Dendritic cell treated with granulocyte-macrophage colony-stimulating factor and Interleukin-4, amounts not matched to agents 40 ng/mL and 50 ng/mL, for 4 days (primary cell): ENCODE results near the gene CSTPP1.
"Not testable (repeated sequence)": the region's sequence is repeated elsewhere in the genome, so short reads cannot be mapped to it uniquely, and the experiment has no call there.

Experiments used
- H3K27ac Mint-ChIP-seq: one replicate; pipeline ENCODE4 v1.8.0; 2022; ENCODE audit warnings: mild to moderate bottlenecking, mixed read lengths
- H3K27me3 Mint-ChIP-seq: one replicate; pipeline ENCODE4 v1.8.0; 2022; ENCODE audit warnings: mild to moderate bottlenecking, mixed read lengths
- H3K36me3 Mint-ChIP-seq: one replicate; pipeline ENCODE4 v1.8.0; 2022; ENCODE audit warnings: low read depth, mixed read lengths
- H3K4me1 Mint-ChIP-seq: one replicate; pipeline ENCODE4 v1.8.0; 2022; ENCODE audit warnings: low read depth, mixed read lengths
- H3K4me3 Mint-ChIP-seq: one replicate; pipeline ENCODE4 v1.8.0; 2022; ENCODE audit warnings: mild to moderate bottlenecking, moderate library complexity, mixed read lengths
- H3K9me3 Mint-ChIP-seq: one replicate; pipeline ENCODE4 v1.8.0; 2022; ENCODE audit warnings: mixed read lengths
- intact Hi-C: fragments of 100-400 bp; cut with micrococcal nuclease; formaldehyde crosslinking; loops from one replicate; pipeline ENCODE4 v1.15.0; 2022

The CSTPP1 gene

DNA sequence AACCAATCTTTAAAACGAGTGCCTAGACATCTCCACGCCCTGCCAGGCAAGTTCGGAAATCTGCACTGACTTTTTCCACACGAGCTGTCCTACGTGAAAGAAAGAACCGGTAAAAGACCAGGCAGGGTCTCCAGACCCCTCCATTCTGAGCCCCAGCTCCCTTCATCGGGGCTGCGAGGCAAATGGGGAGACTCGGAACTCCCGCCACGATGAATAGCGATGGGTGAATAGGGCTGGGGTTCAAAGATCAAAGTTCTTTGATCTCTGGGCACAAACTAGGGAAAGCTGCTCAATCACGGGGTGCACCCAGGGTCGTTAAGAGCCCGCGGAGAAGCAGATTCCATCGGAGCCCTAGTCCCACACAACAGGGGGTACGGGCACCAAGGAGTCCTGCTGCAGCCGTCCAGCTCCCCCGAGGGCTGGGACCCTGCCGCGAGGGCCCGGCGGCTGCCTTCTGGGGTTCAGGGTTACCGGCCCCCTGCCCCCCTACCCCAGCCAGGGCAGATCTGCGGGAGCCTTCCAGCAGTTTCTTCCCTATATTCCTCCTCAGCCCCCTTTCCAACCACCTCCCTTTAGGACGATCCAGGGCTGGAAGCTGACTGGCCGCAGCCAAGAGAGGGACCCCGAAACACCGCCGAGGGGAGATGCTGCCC, 19.3 kb upstream of the CSTPP1 start:
- peak overlapping the region; percentile 69 for H3K4me3 Mint-ChIP-seq
- peaks cover 74% of the 10 kb centered on the region for H3K27me3 Mint-ChIP-seq
- H3K27ac Mint-ChIP-seq = no peak overlapping the region
- H3K4me1 Mint-ChIP-seq = peaks cover 36% of the 10 kb centered on the region
- H3K9me3 Mint-ChIP-seq = no peaks in the 10 kb centered on the region
- H3K36me3 Mint-ChIP-seq = no peaks in the 10 kb centered on the region
- intact Hi-C loops = no loop called here

DNA sequence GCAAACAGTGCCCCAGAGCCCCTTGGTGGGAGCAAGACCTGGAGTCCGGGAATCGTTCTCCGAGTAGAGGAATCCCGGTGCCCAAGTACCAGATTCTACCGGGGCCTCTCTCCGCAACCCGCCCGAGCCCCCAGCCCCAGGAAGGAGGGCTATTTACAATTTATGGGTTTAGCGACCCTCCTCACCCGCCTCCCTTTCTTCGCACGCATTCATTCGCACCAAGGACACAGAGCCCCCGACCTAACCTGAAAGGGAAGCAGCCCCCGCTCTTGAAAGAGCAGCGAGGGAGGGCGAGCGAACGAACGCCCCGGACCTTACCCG, 18.8 kb upstream of the CSTPP1 start:
- Mint-ChIP-seq H3K4me3 (peak overlapping the region; percentile 69), H3K36me3 (no peaks in the 10 kb centered on the region), H3K27ac (no peak overlapping the region), H3K9me3 (no peaks in the 10 kb centered on the region), H3K27me3 (peaks cover 69% of the 10 kb centered on the region), H3K4me1 (peaks cover 32% of the 10 kb centered on the region)
- intact Hi-C loops = loop anchor here (2.0 kb wide), 1 partner anchor 235 kb away; no protein-coding TSS in a partner anchor

DNA sequence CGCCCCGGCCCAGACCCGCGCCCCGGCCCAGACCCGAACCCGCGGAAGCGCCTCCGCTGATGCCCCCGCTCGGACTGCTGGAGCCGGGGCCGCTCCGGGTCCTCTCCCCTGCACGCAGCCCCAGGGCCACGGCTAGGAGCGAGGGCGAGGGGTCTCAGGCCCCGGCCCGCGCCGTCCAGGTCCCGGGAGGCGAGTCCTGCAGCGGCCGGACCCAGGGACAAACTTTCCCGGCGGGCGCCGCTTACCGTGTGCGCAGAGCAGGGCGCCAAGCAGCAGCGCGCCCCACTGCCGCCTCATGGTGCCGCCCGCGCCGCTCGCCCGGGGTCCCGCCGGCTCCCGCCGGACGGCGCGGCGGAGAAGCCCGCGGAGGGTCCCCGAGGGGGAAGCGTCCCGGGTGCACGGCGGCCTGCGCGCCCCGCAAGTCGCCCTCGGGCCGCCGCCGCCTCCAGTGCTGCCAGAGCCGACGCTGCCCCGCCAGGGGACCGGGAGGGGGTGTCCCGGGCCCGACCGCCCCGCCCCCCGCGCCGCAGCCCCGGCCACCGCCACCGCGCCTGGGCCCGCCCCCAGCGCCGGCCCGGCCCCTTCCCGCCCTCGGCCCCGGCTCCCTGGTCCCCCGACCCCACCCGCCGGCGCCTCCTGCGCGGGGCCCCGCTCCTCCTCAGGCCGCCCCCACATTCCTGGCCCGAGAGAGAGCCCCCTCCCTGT, 18.3 kb upstream of the CSTPP1 start, which contains the start of gene LRP4:
LRP4 (minus strand) TSS at position 468 of the 705 bp plus-strand sequence; CDS start at position 297, 171 bp downstream.
- no peaks in the 10 kb centered on the region for H3K36me3 Mint-ChIP-seq
- intact Hi-C loops = loop anchor here (2.0 kb wide), 1 partner anchor 235 kb away; no protein-coding TSS in a partner anchor
- peaks cover 30% of the 10 kb centered on the region for H3K4me1 Mint-ChIP-seq
- H3K27me3 Mint-ChIP-seq = peaks cover 64% of the 10 kb centered on the region
- no peak within 1 kb of the TSS for H3K27ac Mint-ChIP-seq
- no peaks in the 10 kb centered on the region for H3K9me3 Mint-ChIP-seq
- H3K4me3 Mint-ChIP-seq = peak within 1 kb of the TSS; percentile 72

DNA sequence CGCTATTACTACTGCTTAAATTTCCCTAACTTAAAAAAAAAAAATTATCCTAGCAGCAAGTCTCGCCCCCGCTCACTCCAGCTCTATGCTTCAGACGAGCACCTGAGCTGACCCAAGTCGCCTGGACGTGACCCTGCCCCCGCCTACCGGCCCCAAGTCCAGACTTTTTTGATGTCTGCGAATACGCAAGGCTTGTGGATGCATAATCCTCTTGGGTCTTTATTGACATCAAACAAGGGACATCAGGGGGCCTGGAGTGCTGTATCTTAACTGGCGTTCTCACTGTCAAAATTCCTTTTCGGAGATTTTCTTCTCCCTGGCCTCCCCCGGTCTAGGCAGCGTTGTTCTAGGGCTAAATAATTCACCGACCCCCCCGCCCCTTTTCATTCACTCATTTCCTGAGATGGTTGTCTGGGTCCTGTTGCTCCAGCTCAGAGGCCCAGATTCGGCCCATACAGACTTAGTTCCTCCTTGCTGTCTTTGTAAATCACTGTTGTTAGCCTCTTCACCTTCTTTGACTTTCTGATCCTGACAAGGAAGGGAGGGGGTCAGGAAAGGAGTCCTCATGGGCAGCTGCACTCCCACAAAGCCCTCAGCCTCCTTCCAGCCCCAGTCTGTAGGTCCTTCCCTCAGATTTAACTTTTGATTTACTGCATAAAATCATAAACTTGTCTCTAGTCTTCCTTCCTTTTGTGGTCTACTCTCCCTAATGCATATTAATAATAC, 17.6 kb upstream of the CSTPP1 start:
- peaks cover 58% of the 10 kb centered on the region for H3K27me3 Mint-ChIP-seq
- H3K27ac Mint-ChIP-seq = no peak overlapping the region
- H3K4me3 Mint-ChIP-seq = peak overlapping the region; percentile 72
- peaks cover 30% of the 10 kb centered on the region for H3K4me1 Mint-ChIP-seq
- no peaks in the 10 kb centered on the region for H3K36me3 Mint-ChIP-seq
- no peaks in the 10 kb centered on the region for H3K9me3 Mint-ChIP-seq
- intact Hi-C loops = loop anchor here (2.0 kb wide), 1 partner anchor 234 kb away; no protein-coding TSS in a partner anchor

DNA sequence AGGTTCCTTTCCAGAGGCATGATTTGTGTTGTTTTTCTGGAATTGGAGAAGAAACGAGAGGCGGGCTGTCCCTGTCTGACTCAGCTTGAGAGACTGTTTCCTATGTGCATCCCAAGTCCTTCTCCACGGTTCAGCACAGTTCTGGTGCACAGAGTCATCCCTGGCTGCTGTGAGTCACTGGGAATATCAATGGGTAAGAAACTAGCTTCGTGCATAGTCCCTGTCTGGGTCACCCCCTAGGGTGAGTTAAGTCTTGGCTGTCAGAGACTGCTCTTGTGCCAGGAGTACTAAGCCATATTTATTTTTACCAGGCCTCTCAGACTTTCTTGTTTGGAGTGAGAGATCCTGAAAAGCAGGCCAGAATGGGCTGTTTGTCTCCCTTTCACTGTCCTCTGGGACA, 15.8 kb upstream of the CSTPP1 start:
- Mint-ChIP-seq H3K27me3 (peaks cover 41% of the 10 kb centered on the region), H3K4me3 (no peak overlapping the region), H3K36me3 (no peaks in the 10 kb centered on the region), H3K27ac (no peak overlapping the region), H3K9me3 (no peaks in the 10 kb centered on the region), H3K4me1 (peaks cover 30% of the 10 kb centered on the region)
- intact Hi-C loops = no loop called here

DNA sequence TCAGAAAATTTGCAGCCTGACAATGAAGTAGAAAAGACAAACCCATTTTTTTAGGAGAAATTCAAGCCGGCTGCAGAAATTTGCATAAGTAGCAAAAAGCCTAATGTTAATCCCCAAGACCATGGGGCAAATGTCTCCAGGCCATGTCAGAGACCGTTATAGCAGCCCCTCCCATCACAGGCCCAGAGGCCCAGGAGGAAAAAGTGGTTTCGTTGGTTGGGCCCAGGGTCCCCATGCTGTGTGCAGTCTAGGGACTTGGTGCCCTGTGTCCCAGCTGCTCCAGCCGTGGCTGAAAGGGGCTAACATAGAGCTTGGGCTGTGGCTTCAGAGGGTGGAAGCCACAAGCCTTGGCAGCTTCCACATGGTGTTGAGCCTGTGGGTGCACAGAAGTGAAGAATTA, 8.6 kb upstream of the CSTPP1 start:
- intact Hi-C loops, H3K4me1 Mint-ChIP-seq, H3K27ac Mint-ChIP-seq, H3K9me3 Mint-ChIP-seq, H3K36me3 Mint-ChIP-seq, H3K27me3 Mint-ChIP-seq, H3K4me3 Mint-ChIP-seq: not testable (repeated sequence)

DNA sequence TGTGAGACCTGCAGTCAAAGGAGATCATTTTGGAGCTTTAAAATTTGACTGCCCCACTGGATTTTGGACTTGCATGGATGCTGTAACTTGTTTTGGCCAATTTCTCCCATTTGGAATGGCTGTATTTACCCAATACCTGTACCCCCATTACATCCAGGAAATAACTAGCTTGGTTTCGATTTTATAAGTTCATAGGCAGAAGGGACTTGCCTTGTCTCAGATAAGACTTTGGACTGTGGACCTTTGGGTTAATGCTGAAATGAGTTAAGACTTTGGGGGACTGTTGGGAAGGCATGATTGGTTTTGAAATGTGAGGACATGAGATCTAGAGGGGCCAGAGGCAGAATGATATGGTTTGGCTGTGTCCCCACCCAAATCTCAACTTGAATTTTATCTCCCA, 7.9 kb upstream of the CSTPP1 start:
- H3K4me1 Mint-ChIP-seq, intact Hi-C loops, H3K9me3 Mint-ChIP-seq, H3K36me3 Mint-ChIP-seq, H3K27ac Mint-ChIP-seq, H3K4me3 Mint-ChIP-seq, H3K27me3 Mint-ChIP-seq: not testable (repeated sequence)

DNA sequence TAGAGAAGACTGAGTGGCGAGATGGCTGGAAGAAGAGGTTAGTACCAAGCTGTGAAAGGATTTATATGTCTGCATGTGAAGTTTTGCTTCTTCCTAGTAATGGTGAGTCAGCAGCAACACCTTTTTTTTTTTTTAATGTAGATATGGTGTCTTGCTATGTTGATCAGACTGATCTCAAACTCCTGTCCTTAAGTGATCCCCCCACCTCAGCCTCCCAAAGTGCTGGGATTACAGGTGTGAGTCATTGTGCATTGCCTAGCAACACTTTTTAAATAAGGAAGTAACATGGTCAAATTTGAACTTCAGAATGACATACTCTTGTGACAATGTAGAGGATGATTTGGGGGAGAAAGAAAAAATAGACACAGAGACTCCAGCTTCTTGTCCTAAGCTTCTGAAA, 6.5 kb upstream of the CSTPP1 start:
- Mint-ChIP-seq H3K27me3 (no peaks in the 10 kb centered on the region), H3K9me3 (no peaks in the 10 kb centered on the region)
- intact Hi-C loops = no loop called here

DNA sequence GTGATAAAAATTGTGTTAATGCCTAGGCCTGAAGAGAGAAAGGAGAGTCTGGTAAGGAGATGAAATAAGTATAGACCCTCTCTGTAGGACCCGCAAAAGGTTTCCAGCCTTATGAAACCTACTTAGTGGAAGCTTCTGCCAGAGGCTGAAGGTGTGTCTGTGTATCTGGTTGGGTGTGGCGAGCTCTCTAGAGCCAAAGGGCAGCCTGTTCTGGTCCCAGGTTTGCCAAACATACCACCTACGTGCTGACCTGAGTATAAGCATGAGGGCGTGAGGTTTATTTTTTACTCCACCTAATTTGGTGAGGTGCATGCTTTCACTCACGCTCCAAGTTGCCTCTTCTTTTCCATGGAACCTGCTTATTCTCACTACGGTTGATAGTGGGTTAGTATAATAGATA, 5.6 kb downstream of the CSTPP1 start:
- H3K9me3 Mint-ChIP-seq = no peaks in the 10 kb centered on the region
- H3K27me3 Mint-ChIP-seq = no peaks in the 10 kb centered on the region
- H3K4me3 Mint-ChIP-seq = no peak overlapping the region
- H3K27ac Mint-ChIP-seq = no peak overlapping the region
- H3K36me3 Mint-ChIP-seq = no peaks in the 10 kb centered on the region
- peaks cover 6% of the 10 kb centered on the region for H3K4me1 Mint-ChIP-seq
- intact Hi-C loops = no loop called here

More for the DNA sequence above, 6.5 kb upstream of the CSTPP1 start:
- Mint-ChIP-seq H3K4me1 (no peaks in the 10 kb centered on the region), H3K36me3 (no peaks in the 10 kb centered on the region), H3K4me3 (no peak overlapping the region), H3K27ac (no peak overlapping the region)

DNA sequence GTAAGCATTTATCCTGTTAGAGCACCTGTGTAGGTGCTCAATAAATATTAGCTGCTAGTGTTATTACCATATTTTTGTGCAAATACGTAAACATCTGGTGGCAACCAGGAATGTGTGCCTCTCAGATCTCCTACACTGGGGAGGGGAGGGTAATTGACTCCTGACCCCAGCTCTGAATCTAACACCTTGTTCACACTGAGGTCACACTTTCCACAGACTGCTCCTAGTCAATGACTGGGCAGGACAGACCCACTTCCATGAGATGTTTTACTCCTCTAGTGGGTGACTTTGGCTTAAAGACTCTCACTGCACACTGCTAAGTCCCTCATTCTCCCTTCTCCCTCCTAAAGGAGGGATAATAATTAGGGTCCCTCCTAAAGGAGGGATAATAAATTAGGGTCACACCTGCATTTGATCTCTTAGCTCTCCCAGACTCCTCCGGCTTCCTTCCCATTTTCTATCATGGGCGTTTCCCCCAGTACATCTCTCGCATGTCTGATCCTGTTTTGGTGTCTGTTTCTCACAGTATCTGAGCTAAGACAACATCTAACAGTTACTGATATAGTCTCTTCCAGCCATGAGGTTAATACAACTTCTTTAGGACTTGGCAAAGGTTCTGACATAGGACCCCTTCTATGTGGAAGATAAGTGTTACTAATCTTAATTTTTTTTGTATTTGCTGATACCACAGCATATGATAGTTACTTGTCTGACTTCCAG, 8.0 kb downstream of the CSTPP1 start:
- H3K4me1 Mint-ChIP-seq = peaks cover 6% of the 10 kb centered on the region
- H3K36me3 Mint-ChIP-seq = no peaks in the 10 kb centered on the region
- no peaks in the 10 kb centered on the region for H3K9me3 Mint-ChIP-seq
- no peak overlapping the region for H3K4me3 Mint-ChIP-seq
- intact Hi-C loops = no loop called here
- no peaks in the 10 kb centered on the region for H3K27me3 Mint-ChIP-seq
- no peak overlapping the region for H3K27ac Mint-ChIP-seq

DNA sequence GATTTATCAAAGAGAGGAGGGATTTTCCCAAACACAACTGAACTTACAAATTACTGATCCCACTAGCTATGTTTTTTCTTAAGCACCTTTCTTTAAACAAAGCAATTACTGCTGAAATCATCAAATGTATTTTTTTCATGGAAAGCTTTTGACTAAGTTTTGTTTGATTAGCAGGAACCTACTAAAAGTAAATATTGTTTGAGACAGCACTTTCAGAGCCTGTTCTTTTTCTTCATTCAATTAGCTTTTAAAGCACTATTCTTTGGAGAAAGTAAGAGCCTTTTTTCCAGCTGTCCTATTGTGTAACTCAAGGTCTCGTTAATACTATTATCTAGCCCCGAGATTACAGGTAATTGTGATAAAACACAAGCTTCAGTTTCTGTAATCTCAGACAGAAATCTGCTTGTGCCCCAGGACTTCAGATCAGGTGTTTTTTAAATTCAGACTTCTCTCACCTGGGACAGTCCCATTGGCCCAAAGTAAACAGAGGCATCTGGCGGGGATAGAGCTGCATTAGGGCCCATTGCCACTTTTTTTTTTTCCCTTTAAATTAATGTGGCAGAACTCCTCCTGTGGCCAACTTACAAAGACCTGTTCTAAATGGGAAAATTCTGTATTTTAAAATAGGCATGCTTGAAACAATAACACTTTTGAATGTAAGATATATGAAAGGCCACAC, 11.0 kb downstream of the CSTPP1 start:
- H3K4me1 Mint-ChIP-seq = peaks cover 14% of the 10 kb centered on the region
- no peak overlapping the region for H3K27ac Mint-ChIP-seq
- no peaks in the 10 kb centered on the region for H3K36me3 Mint-ChIP-seq
- no peak overlapping the region for H3K4me3 Mint-ChIP-seq
- intact Hi-C loops = no loop called here
- no peaks in the 10 kb centered on the region for H3K9me3 Mint-ChIP-seq
- no peaks in the 10 kb centered on the region for H3K27me3 Mint-ChIP-seq

DNA sequence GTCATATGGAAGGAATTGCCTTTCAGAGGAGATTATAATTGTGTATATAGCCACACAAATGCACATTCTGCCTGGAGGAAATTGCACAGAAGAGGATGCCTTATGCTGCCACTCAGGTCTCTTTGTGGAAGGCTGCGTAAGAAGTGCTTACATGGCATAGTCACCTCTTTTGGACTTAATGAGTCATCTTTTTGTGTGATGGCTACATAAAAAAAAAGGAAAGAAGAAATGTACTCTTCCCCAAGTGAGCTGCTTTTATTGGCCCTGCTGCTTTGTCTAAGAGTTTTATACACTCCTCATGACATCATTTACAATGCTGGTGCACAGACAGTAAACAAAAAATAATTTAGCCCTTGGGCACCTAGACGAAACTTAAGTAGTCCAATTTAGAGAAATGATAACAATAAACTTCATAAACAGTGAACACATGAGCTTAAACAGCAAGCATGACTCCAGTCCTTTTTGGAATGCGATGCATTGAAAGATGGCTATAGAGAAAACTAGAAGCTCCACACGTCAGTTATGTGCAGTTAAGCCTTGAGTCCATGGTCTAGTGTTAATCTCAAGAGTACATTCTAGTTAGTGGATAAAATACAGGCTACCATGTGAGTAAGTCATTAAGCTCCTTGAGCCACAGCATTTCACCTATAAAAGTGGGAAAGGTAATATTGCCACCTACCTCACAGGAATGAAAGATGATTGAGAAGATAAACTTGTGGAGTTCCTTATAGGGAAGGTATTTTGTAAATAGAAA, 12.0 kb downstream of the CSTPP1 start:
- intact Hi-C loops = no loop called here
- Mint-ChIP-seq H3K27me3 (no peaks in the 10 kb centered on the region), H3K27ac (no peak overlapping the region), H3K9me3 (no peaks in the 10 kb centered on the region), H3K4me1 (peaks cover 23% of the 10 kb centered on the region), H3K4me3 (no peak overlapping the region), H3K36me3 (no peaks in the 10 kb centered on the region)

DNA sequence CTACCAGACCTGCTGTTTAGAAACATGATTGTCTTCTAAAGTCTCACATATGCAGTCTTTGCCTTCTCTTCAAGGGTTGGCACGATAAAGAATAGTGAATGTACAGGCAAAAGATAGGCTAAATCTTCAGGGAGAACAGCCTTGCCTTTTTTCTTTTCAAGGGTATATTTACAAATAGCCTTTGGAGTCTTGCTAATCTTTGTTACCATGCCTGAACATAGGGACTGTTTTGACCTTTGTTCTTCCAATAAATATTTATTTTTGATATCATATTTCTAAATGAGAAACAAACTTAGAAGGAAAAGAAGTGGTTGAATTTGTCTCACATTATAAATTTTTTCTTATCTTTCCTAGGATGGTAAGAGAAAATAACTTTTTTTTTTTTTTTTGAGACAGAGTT, 12.7 kb downstream of the CSTPP1 start:
- Mint-ChIP-seq H3K4me3 (no peak overlapping the region), H3K4me1 (peaks cover 23% of the 10 kb centered on the region), H3K9me3 (no peaks in the 10 kb centered on the region), H3K27ac (no peak overlapping the region), H3K36me3 (no peaks in the 10 kb centered on the region), H3K27me3 (no peaks in the 10 kb centered on the region)
- intact Hi-C loops = no loop called here
